NCI-H526 (cell line): ENCODE results near the gene KRT33B.
"Not testable (repeated sequence)": the region's sequence is repeated elsewhere in the genome, so short reads cannot be mapped to it uniquely, and the experiment has no call there.

Source experiments
- DNase-seq, 2 experiments: peaks; one replicate each; lab custom pipeline; 2025; lab: John Stamatoyannopoulos, UW

The KRT33B gene

GRCh38 chr17:41393826-41394225, 24.2 kb upstream of the KRT33B start:
- DNase-seq = peak in 1 of 2 experiments; percentile 30

GRCh38 chr17:41393294-41393693, 23.7 kb upstream of the KRT33B start:
- peak in 1 of 2 experiments; percentile 16 for DNase-seq

- DNase-seq = no peak
Measured at GRCh38 chr17:41392278-41392677, 22.7 kb upstream of the KRT33B start.

GRCh38 chr17:41391535-41391934, 21.9 kb upstream of the KRT33B start:
- DNase-seq = no peak

GRCh38 chr17:41390411-41390938, 20.9 kb upstream of the KRT33B start:
- DNase-seq = no peak

- no peak for DNase-seq
Measured at GRCh38 chr17:41387670-41388069, 18.1 kb upstream of the KRT33B start.

- DNase-seq = no peak
Measured at GRCh38 chr17:41386227-41386626, 16.6 kb upstream of the KRT33B start.

GRCh38 chr17:41383690-41384089, 14.1 kb upstream of the KRT33B start:
- DNase-seq = no peak

GRCh38 chr17:41382394-41382793, 12.8 kb upstream of the KRT33B start:
- DNase-seq = no peak

GRCh38 chr17:41381943-41382342, 12.3 kb upstream of the KRT33B start, which contains the start of gene KRT34:
Gene KRT34, minus strand, starts transcription at chr17:41382306. Its CDS starts 60 bp downstream, at chr17:41382246.
- DNase-seq = not testable (repeated sequence)

GRCh38 chr17:41380091-41380490, 10.5 kb upstream of the KRT33B start:
- DNase-seq = not testable (repeated sequence)

GRCh38 chr17:41377546-41377945, 7.9 kb upstream of the KRT33B start:
- no peak for DNase-seq

- no peak for DNase-seq
Measured at GRCh38 chr17:41369023-41369422, 590 bp downstream of the KRT33B start.

- no peak for DNase-seq
Measured at GRCh38 chr17:41367426-41368075, 2.1 kb downstream of the KRT33B start.

GRCh38 chr17:41366070-41366469, 3.5 kb downstream of the KRT33B start:
- no peak for DNase-seq

GRCh38 chr17:41363881-41364280, 5.7 kb downstream of the KRT33B start:
- DNase-seq = no peak

GRCh38 chr17:41360296-41360995, 9.2 kb downstream of the KRT33B start:
- DNase-seq = no peak

- DNase-seq = no peak
Measured at GRCh38 chr17:41354536-41354935, 15.1 kb downstream of the KRT33B start.

GRCh38 chr17:41352597-41353366, 16.8 kb downstream of the KRT33B start:
- no peak for DNase-seq

- DNase-seq = no peak
Measured at GRCh38 chr17:41351177-41351576, 18.4 kb downstream of the KRT33B start.

- DNase-seq = peak in 1 of 2 experiments; percentile 58
Measured at GRCh38 chr17:41350381-41350878, 19.2 kb downstream of the KRT33B start, which contains the start of gene KRT33A. Gene KRT33A, minus strand, starts transcription at chr17:41350828. Its CDS starts 61 bp downstream, at chr17:41350767.
